OCI-LY7 (cell line): ENCODE data around the gene RARS2. TPM values are rescaled to one million over a fixed set of nuclear protein-coding genes. Genes with fewer than 3 reads are reported as not detected.

ENCODE experiments used
- BruUV-seq: library from RNA; stranded (reverse); fragments of 400-500 nt; replicated peaks from 2 replicates; lab custom pipeline; 2021; lab: Mats Ljungman, UMichigan
- CTCF ChIA-PET: fragments of 300-600 bp; sonication (Branson Sonifier 250); formaldehyde crosslinking; loops from one replicate; lab custom pipeline; 2022; ENCODE audit warnings: antibody characterized with exemption; ENCODE audit not compliant: unreplicated experiment; lab: Charles Lee
- POLR2A ChIA-PET: fragments of 300-600 bp; sonication (Branson Sonifier 250); formaldehyde crosslinking; loops from one replicate; lab custom pipeline; 2022; ENCODE audit warnings: antibody characterized with exemption; lab: Charles Lee
- DNase-seq: peaks from one replicate; pipeline ENCODE4 v3.0.0-alpha.2; 2015; ENCODE audit warnings: low spot score
- H2AFZ ChIP-seq: fragments of 200-600 bp; sonication (generic), shearing (Covaris generic); 2 replicates; pipeline ENCODE4 v1.6.1; 2014; ENCODE audit warnings: mild to moderate bottlenecking, antibody characterized with exemption, low read length, moderate library complexity
- H3K27ac ChIP-seq: fragments of 200-600 bp; sonication (generic); 2 replicates; pipeline ENCODE4 v1.5.1; 2014; ENCODE audit warnings: mixed run types, low read depth, mild to moderate bottlenecking, moderate library complexity, low read length, inconsistent platforms; ENCODE audit not compliant: poor library complexity, severe bottlenecking
- H3K36me3 ChIP-seq: fragments of 200-600 bp; sonication (generic); 2 replicates; pipeline ENCODE4 v1.6.1; 2014; ENCODE audit warnings: mild to moderate bottlenecking, antibody characterized with exemption, low read length, moderate library complexity, mixed read lengths; ENCODE audit not compliant: insufficient read depth
- H3K4me1 ChIP-seq: fragments of 200-600 bp; sonication (generic); 2 replicates; pipeline ENCODE4 v1.5.1; 2014; ENCODE audit warnings: mild to moderate bottlenecking, low read length; ENCODE audit not compliant: insufficient read depth, poor library complexity, severe bottlenecking
- H3K4me2 ChIP-seq: fragments of 200-600 bp; sonication (generic); 2 replicates; pipeline ENCODE4 v1.6.1; 2014; ENCODE audit warnings: mild to moderate bottlenecking, low read length
- H3K4me3 ChIP-seq: fragments of 200-600 bp; sonication (generic); 2 replicates; pipeline ENCODE4 v1.5.1; 2014; ENCODE audit warnings: mild to moderate bottlenecking, low read depth, low read length; ENCODE audit not compliant: poor library complexity, severe bottlenecking
- H3K79me2 ChIP-seq: fragments of 200-600 bp; sonication (generic); 2 replicates; pipeline ENCODE4 v1.6.1; 2016; ENCODE audit warnings: low read depth, mild to moderate bottlenecking, low read length, moderate library complexity, mixed read lengths; ENCODE audit not compliant: insufficient read depth
- H3K9me2 ChIP-seq: fragments of 200-600 bp; sonication (generic); 2 replicates; pipeline ENCODE4 v1.6.1; 2016; ENCODE audit warnings: mild to moderate bottlenecking, low read length, mixed read lengths; ENCODE audit not compliant: insufficient read depth
- H3K9me3 ChIP-seq: fragments of 200-600 bp; sonication (generic); 2 replicates; pipeline ENCODE4 v1.6.1; 2014; ENCODE audit warnings: mild to moderate bottlenecking, mixed run types, low read length, mixed read lengths
- H4K20me1 ChIP-seq: fragments of 200-600 bp; sonication (generic); 2 replicates; pipeline ENCODE4 v1.6.1; 2014; ENCODE audit warnings: mild to moderate bottlenecking, antibody characterized with exemption, low read length, moderate library complexity, mixed read lengths; ENCODE audit not compliant: insufficient read depth
- CTCF ChIP-seq: fragments of 200-600 bp; sonication (generic); conservative IDR thresholded peaks from 2 replicates; pipeline ENCODE4 v1.5.1; 2014; ENCODE audit warnings: mild to moderate bottlenecking, antibody characterized with exemption, low read length, moderate library complexity, mixed read lengths
- EZH2phosphoT487 ChIP-seq: fragments of 200-600 bp; sonication (generic); IDR thresholded peaks from 2 replicates; pipeline ENCODE4 v1.6.1; 2018; ENCODE audit warnings: low read depth, borderline replicate concordance, mild to moderate bottlenecking, mixed run types, antibody characterized with exemption, low read length, moderate library complexity, mixed read lengths
- intact Hi-C: fragments of 100-400 bp; cut with micrococcal nuclease; formaldehyde crosslinking; loops from one replicate; pipeline ENCODE4 v1.10.0; 2022; ENCODE audit not compliant: unreplicated experiment
- total RNA-seq, 2 experiments: library from RNA; depleted of rRNA in 1 of 2; stranded (reverse); fragments of >200 nt in 1 of 2; shearing (Covaris generic) in 1 of 2; gene quantifications; 2 replicates each; pipeline ENCODE4 v1.2.3, GENCODE V29; 2014 to 2022

Gene RARS2
- total RNA-seq, 2 experiments from 2014 or later: 21.4 to 36.0 TPM

- H3K27ac ChIP-seq: no peak overlapping the region
- H3K79me2 ChIP-seq: no peaks in the 10 kb centered on the region
- H3K9me3 ChIP-seq: no peaks in the 10 kb centered on the region
- TF ChIP-seq EZH2phosphoT487 (no peak), CTCF (no peak)
- H3K4me2 ChIP-seq: no peak overlapping the region
- DNase-seq: no peak
- H3K4me3 ChIP-seq: no peak overlapping the region
- H3K36me3 ChIP-seq: peaks cover 49% of the 10 kb centered on the region
- CTCF ChIA-PET: no interaction called here
- H2AFZ ChIP-seq: no peak overlapping the region
- BruUV-seq: no TSS peak
- POLR2A ChIA-PET: no interaction called here
- H3K9me2 ChIP-seq: no peaks in the 10 kb centered on the region
- H3K4me1 ChIP-seq: no peaks in the 10 kb centered on the region
- intact Hi-C loops: no loop called here
- no peaks in the 10 kb centered on the region for H4K20me1 ChIP-seq
Observed at GRCh38 chr6:87484491-87484890, 105.3 kb downstream of the RARS2 start.

DNA sequence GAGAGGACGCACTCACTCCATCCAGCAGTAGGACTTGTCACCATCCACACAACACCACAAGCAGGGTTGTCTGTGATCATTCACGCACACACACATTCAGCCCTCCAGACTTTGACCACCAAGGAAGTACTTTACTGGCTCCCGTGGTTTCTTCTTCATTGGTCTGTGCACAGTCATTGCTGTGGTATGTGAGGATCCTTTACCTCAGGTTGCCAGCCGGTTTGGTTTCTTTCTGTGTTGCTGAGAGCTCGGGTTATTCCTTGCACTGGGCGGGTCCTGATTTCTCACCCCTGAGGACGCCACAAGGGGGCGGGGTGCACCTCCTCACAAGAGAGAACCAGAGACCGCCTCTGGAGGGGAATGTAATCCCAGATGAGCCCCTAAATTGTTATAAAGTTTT, 105.9 kb downstream of the RARS2 start:
- TF ChIP-seq CTCF (peak; percentile 80), EZH2phosphoT487 (no peak)
- CTCF ChIA-PET: no interaction called here
- no peaks in the 10 kb centered on the region for H3K79me2 ChIP-seq
- peaks cover 54% of the 10 kb centered on the region for H3K36me3 ChIP-seq
- no peaks in the 10 kb centered on the region for H3K9me2 ChIP-seq
- no peak overlapping the region for H3K27ac ChIP-seq
- H2AFZ ChIP-seq: no peak overlapping the region
- H3K4me1 ChIP-seq: no peaks in the 10 kb centered on the region
- H3K4me2 ChIP-seq: no peak overlapping the region
- H3K4me3 ChIP-seq: no peak overlapping the region
- intact Hi-C loops: no loop called here
- POLR2A ChIA-PET: no interaction called here
- H4K20me1 ChIP-seq: no peaks in the 10 kb centered on the region
- BruUV-seq: no TSS peak
- DNase-seq: peak; percentile 57
- H3K9me3 ChIP-seq: no peaks in the 10 kb centered on the region

- Histone ChIP-seq H3K36me3 (peaks cover 60% of the 10 kb centered on the region), H3K9me2 (no peaks in the 10 kb centered on the region), H3K9me3 (no peaks in the 10 kb centered on the region), H3K27ac (no peak overlapping the region), H4K20me1 (no peaks in the 10 kb centered on the region), H2AFZ (no peak overlapping the region), H3K79me2 (0 out of 2 replicates have a peak, but pooled peaks cover 2% of the 10 kb centered on the region), H3K4me3 (no peak overlapping the region), H3K4me1 (no peaks in the 10 kb centered on the region), H3K4me2 (no peak overlapping the region)
- POLR2A ChIA-PET: interaction anchor here (0.6 to 0.7 kb wide), 2 partner anchors 37 to 1345 kb away, joined by 3 read pairs; no protein-coding TSS in a partner anchor
- no peak for DNase-seq
- intact Hi-C loops: no loop called here
- TF ChIP-seq EZH2phosphoT487 (no peak), CTCF (no peak)
- CTCF ChIA-PET: no interaction called here
- no TSS peak for BruUV-seq
Observed at GRCh38 chr6:87482366-87482765, 107.4 kb downstream of the RARS2 start.
